DMS153 treated with DMSO at 0.1 percent for 48 hours (cell line): ENCODE results near the gene FAM20B.

Source experiments
- DNase-seq: peaks from one replicate; lab custom pipeline; 2025; ENCODE audit not compliant: unreplicated experiment; lab: John Stamatoyannopoulos, UW

The FAM20B gene

DNA sequence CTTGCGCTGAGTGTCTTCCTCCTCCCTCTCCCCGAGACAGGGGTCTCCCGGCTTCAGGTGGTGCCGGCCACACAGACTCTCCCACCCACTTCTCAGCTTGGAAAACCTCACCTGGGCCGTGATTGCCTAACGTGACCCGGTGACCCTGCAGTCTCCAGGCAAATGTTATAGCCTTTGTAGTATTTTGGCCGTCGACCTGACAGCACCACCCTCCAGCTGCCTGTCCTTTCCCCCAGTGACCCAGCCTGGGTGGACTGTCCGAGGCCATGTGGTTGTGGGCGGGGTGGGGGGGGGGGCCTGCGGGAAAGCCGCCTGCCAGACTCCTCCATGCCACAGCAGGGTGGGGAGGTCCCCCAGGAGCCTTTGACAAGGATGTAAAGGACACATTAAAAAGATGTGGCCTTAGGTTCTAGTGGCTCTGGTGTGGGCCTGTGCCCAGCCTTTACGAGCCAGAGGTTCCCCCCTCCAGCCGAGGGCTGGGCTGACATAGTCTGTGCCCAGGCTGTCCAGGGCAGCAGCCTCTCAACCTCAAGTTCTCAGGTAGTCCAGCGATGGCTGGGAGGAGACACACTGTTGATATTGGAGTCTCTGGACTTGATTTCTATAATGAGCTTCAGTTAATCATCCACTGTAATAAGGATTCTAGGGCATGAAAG, 64.3 kb downstream of the FAM20B start:
- no peak for DNase-seq

DNA sequence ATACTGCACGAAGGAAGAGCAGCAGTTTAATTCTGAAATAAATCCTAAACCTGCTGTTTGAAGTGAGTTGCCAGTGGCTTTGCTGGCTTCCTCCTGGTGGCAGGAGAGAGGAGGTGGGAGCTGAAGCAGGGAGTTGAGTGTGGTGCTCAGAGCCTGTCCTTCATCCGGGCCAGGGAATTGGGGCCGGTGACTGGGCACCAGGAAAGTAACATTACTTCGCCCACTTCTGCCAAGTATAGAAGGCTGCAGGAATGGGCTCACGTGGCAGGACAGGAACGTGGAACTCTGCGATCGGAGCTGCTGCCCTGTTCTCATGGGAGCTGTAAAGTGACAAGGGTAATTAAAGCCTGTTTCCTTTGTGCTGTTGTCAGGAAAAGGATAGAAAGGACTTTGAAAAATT, 64.8 kb downstream of the FAM20B start:
- no peak for DNase-seq

DNA sequence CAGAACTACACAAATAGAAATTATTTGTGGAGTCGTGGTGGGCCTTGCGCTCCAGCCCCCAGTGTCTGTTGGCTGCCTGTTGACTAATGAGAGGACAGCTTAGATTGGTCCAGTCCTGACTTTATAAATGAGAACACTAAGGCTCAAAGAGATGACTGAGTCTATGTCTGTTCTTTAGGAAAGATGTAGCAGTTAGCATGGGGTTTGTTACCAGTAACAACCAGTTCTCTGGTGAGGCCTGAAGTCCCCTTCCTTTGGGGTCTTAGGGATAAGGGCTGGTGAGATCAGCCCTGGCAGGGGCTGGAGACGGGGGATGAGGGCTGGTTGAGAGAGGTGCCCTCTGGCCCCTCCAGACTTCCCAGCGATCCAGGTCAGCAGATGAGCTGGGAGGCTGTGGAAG, 65.2 kb downstream of the FAM20B start:
- DNase-seq, result no peak

DNA sequence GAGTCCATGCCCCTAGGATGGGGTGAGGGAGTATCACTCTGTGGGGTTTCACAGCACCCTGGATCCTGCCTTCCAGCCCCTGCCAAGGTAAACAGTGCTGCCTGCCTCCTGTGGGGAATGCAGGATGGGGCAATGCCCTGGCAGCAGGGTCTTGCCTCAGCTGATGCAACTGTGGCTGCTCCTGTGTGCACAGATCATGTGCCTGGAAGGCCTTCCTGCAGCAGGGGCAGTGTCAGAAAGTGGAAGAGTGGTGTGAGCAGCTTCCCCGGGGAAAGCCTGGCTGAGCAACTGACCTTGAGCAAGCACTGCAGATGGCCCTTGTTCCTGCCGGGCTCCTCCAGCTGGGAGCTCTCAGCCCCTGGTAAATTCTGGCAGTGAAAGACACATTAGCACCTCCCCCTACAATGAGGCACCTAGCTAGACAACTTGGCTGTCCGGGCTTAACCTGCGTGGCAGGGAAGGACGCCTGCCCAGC, 66.0 kb downstream of the FAM20B start:
- DNase-seq, result no peak

DNA sequence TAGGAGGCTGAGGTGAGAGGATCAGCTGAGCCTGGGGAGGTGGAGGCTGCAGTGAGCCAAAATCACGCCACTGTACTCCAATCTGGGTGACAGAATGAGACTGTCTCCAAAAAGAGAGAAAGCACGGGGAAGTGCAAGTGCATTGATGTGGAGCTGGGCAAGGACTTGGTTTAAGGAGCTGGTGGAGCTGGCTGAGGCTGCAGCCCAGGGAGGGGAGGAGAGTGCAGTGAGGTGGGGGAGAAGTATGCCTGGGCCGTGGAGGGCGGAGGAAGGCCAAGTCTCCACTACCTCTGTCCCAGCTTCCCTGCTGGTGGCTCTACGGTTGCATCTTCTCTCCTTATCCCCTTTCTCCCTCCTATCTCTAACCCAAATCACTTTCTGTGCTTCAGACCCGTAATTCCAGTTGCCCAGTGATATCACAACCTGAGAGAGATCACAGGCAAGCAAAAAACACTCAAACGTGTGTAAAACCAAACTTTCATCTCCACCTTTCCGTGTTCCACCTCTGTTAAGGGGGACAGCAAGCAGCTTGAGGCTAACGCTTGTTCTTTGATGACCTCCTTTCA, 67.3 kb downstream of the FAM20B start:
- DNase-seq, result no peak

DNA sequence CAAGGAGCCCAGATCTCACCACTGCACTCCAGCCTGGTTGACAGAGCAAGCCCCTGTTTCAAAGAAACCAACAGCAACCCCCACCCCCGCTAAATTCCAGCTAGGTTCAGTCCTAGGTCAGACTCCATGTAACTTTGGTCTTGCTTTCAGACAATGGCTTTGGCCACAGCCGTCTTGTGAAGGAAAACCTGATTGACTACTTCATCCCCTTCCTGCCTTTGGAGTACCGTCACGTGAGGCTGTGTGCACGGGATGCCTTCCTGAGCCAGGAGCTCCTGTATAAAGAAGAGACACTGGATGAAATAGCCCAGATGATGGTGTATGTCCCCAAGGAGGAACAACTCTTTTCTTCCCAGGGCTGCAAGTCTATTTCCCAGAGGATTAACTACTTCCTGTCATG, 69.1 kb downstream of the FAM20B start:
- DNase-seq, result no peak

DNA sequence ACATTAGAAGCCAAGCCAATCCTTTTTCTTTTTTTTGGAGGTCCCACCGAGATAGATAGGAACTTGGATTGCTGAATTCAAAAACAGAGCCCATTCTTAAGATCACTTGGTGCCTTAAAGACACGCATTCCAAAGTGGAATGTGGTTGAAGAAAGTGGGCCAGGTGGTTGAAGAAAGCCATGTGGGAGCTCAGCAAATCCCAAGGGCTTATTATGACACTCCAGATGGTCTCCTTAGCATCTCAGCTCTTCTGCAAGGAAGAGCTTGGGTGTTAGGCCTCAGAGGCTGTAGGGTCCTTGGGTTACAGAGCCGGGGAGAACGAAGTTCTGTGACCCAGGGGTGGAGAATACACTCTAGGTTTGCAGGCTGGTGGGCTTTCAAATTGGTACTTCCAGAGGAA, 69.7 kb downstream of the FAM20B start:
- DNase-seq, result no peak

DNA sequence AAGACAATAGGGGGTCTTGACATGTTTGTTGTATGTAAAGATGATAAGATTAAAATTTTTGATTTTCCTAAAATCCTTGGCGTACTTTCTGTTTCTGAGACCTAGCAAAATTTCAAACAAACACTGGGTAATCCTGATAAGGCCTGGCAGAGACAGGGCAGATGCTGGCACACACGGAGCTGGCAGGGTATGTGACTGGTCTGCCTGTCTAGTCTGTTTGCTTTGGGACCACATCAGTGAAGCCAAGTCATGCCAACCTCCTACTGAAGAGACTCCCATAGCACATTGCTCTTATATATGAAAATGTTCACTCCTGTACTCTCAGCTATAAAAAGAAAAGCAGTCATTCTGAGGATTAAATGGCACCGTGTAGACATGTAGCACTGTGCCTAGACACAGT, 70.2 kb downstream of the FAM20B start:
- no peak for DNase-seq

DNA sequence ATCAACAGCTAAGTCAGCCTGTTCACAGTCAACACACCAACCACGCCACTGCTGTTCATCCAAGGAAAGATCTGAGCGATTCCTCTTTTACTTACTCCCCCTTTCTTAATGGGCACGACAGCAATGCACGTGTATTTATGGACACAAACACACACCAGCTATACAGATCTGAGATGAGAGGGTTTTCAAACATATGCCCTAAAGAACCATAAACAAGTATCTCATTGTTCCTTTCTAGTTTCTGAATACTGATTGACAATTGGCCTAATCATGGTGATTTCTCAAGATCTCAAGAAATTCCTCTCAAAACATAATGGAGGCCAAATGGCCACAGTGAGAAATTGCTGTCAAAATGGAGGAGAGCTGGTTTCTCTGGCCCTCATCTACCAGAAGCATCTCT, 74.2 kb downstream of the FAM20B start:
- DNase-seq, result no peak

DNA sequence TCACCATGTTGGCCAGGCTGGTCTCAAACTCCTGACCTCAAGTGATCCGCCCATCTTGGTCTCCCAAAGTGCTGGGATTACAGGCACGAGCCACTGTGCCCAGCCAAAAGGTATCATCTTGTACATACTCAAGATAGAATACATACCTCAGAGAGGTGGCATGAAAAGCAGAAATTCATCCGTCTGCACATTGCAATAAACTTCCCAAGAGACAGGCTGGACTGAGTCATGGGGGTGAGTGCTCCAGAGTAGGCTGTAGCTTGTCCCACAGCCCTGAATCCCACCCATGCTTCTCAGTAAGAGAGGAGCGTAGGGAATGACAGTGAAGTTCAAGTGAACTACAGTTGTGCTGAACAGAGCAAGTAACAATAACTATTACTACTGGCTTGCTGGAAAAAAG, 75.9 kb downstream of the FAM20B start:
- DNase-seq, result no peak

DNA sequence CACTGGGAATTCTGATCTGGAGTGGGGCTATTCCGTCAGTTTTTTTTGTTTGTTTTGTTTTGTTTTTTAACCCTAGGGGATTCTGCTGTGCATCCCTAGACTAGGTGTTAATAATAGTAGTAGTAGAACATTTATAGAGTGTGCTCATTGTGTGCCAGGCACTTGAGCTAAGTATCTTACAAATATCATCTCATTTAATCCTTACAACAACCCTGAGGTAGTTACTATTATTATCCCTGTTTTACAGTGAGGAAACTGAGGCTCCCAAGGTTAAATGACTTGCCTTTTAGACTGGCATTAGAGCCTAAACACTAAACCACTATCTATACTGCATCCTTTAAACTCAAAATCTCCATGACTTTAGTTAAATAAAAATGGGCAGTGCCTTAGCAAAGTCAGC, 78.3 kb downstream of the FAM20B start:
- DNase-seq, result no peak

DNA sequence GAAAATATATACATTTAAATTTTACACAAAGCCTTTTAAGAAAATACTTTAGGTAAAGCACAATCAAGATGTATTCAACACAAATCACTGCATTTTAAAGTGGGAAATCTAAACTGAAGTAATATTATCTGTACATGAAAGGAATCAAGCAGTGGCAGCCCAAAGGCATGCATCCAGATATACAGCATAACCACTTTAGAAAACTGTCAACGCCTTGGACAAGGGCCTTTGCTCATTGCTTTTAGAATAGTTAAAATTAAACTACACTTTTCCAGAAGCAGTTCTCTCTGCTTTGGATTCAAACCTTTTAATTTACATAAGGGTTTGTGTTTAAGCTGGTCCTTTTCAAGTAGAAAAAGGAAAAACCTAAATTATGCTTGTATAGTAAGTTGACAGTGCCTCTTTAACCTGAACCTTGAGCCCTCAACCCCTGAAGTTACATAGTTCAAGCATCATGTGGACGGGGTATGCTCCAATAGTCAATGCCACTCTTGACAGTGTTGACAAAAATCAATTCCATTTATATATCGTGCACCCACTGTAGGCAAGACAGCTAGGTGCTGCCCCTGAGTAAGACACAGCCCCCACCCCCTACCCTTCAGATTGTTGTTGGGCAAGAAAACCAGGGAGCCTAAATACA, 79.0 kb downstream of the FAM20B start:
- no peak for DNase-seq

DNA sequence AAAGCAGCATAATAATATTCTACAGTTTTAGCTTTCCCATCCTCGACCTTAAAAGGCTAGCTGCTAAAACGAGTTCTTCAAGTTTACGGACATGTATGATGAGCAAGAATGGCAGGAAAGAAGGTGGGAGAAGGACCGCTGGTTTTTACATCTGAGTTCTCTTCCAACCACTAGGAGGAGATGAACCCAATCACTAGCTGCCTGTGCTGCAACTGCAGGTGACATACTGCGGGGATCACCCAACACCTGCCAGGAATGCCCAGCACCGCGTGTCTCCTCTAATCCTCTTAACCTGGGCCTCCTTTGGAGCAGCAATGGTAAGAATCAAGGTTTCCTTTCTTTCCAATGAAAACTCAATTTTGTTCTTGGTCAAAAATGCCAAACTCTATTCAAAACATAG, 79.7 kb downstream of the FAM20B start:
- DNase-seq, result no peak

DNA sequence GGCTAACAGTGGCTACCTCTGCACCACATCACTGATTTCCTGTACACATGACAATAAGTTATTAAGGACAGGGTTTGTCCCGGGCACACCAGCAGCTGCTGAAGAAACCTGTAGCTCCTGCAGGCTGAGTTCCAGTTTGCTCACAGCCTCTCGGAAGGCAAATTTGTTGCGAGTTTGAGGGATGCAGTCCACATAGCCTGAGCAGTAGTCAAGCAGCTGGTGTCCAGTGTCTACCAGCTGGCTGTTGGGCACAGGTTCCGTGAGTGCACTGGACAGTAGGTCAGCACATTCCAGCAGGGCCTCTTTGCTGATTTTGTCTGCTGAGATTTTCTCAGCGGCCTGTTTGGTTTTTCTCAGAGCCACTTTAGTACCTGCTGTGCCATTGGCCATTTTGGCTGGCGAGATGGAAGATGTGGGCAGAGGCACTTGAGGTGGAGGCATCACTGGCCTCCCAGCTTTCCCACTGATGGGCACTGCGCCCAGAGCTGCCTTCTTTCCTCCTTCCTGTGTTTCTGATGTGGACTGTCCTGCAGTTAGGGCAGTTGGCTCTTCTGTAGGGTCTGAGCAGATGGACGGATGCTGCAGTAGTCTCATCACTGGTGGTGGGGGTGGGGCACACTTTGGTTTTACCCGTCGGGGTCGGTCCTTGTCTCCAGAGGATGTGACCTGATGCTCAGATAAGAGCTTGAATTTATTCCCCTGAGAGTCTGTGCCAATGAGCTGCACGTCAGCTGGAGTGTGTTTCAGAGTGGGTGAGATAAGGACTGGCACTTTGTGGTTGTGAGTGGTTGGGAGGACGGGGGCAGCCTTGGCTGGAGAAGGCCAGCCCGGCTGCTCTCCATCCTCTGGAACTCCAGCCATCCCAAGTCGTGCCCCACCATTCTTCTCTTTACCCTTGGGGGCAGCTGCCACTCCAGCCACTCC, 82.3 kb downstream of the FAM20B start:
- DNase-seq, result no peak

DNA sequence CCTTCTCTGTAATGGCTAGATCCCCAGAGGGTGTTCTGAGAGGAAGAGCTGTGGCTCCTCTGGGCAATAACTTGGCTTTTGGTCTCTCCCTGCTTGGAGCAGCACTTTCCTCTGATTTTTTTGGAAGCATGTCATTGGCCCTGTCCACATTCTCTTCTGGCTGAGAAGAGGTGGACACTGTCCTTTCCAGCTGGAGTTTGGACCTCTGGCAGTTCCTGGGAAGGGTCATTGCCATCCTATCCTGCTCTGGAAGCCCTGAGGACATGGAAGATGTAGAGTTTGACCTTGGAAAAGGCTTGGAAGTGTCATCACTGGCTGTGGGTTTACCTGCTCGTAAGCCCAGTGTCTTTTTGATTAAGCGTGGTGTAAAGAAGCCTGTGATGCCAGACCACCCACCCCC, 83.0 kb downstream of the FAM20B start:
- DNase-seq, result no peak

DNA sequence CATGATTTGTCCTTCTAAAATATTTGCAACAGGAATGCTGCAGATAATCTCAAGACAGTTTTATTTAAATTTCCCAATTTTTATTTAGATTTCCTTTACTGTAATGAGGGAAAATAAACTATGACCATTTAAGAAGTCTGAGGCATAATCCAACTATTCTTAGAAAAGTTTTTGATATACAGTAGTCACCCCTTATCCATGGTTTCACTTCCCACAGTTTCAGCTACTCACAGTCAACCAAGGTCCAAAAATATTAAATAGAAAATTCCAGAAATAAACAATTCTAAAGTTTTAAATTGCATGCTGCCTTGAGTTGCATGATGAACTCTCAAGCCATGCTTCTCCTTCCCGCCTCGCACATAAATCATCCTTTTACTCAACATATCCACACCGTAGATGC, 89.5 kb downstream of the FAM20B start:
- no peak for DNase-seq

DNA sequence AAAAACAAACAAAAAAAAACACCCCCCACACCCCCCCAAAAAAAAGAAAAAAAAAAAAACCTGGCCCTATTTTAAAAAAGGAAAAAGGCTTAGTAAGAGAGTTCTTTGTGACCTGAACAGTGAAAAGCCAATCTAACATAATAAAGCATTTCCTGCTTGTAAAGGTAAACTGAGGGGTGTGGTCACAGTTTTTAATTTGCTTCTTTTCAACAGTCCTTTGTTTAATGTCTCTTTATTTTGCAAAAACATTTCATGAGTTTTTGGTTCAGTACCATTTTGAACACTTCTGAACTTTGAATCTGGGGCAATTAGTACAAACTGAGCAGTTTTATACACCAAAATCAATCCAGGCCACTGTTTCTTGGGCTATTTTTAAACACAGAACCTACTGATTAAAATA, 93.8 kb downstream of the FAM20B start:
- DNase-seq, result no peak

DNA sequence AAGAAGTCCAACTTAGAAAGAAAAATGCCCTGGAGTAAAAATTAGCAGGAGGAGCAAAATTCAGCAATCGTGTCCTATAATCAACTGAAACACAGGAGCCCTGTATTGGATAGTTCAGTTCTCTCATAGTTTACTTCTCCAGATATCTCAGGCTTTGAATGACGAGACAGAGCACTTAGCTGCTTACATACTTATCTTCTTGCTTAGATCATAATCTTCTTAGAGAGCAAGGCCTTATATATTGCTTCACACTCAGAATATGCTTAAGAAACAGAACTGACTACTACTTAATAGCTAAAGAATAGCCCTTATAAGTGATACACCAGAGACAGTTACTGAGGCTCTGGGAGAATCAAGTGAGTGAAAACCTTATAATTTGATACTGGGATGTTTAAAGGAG, 95.0 kb downstream of the FAM20B start:
- DNase-seq, result no peak

DNA sequence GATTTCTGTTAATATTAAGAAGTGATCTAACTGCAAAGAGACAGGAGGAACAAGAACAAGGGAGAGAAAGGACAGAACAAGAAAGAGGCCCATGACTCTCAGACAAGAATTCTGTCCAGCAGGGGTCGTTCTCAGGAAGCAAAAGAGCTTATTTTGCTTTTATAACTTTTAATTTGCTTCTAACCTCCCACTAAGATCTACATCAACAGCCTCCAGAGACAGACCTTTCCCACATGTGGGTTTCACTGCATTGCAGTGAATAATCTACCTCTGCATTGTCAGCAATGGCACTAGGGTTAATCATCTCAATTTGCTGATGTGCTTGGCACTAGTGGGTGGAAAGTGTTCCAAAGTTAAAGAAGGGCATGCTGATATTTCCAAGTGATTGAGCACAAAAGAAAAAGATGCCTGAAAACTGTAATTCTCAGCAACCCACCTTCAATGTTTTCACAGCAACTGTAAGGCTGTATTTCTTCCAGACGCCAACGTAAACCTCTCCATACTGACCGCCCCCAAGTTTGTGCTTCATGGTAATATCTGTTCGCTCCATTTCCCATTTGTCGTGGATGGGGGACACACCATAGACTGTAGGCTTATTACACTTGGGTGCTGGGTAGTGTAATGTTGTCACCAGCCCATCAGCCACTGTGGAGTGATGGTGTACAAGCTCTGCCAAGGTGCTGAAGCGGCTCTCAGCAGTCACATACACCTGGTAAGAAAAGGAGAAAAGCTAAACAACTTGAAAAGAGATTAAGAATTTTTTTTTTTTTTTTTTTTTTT, 95.7 kb downstream of the FAM20B start:
- no peak for DNase-seq

DNA sequence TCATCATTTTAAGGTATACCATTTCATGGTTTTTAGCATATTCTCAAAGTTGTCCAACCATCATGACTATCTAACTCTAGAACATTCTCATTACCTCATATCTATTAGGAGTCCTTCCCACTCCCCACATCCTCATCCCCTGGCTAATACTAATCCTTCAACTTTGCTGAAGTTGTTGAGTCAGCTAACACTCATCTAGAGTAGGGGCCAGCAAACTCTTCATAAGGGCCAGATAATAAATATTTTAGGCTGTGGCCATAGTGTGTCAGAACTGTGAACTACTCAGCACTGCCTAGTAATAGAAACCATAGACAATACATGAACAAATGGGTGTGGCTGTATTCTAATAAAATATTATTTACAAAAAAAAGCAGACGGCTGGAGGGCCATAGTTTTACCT, 99.2 kb downstream of the FAM20B start:
- DNase-seq, result no peak
